ENCODE data around the gene SLC12A9.

DNA sequence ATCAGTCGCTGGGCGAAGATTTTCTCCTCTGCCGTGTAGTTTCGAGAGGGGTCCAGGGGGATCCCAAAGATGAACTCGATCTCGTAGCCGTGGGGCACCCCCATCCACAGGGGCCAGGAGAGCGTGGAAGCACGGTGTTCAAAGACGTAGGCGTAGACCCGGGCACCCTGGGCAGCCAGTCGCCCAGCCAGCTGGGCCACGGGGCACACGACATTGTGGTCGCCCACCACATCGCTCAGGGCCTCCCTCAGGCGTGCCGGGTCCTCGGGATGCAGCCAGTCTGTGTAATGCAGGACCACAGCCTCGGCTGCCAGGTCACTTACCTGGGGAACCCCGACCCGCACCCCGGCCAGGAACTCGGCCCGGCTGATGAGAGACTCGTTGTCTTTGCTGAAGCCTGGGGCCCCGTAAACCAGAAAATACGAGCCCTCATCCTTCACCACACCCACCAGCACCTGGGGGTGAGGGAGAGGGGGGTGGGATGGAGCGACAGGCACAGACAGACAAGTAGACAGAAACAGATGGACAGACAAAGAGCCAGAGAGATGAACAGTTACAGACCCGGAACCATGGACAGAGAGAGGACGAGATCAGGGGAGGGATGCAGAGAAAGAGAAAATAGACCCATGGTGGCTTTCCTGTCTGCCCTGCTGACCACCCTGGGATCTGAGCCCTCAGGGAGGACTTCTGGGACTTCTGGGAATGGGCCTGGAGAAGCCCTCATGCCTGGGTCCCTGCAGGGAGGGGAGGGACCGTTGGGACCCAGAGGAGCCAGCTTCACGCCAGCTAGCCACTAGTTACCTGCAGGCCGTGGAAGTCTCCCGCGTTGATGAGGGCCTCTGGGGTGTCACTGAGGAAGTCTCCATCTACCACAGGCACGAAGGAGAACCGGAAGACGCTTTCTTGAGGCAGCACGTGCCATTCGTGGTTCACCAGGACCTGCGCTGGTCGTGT, 40.1 kb downstream of the SLC12A9 start:
- TF ChIP-seq EZH2phosphoT487 (IDR thresholded peaks at IDR 0.05; ENCODE audit: unreplicated experiment) (no peak), ZNF114 (CRISPR knock-in tag; IDR thresholded peaks at IDR 0.05) (no peak), EZH2 (IDR thresholded peaks at IDR 0.05; ENCODE audit: low read depth, unreplicated experiment) (no peak), STAT1 (IDR thresholded peaks at IDR 0.05; ENCODE audit: unreplicated experiment) (no peak), ZNF331 (CRISPR knock-in tag; IDR thresholded peaks at IDR 0.05; ENCODE audit: low read depth) (no peak), POLR2AphosphoS5 (IDR thresholded peaks at IDR 0.05; ENCODE audit: low read depth) (no peak), JUNB (IDR thresholded peaks at IDR 0.05; ENCODE audit: unreplicated experiment) (no peak), NANOG (IDR thresholded peaks at IDR 0.05; ENCODE audit: borderline replicate concordance) (no peak), CREB1 (CRISPR knock-in tag; IDR thresholded peaks at IDR 0.05; ENCODE audit: low read depth) (no peak)
- TF ChIP-seq, protein P1, sequence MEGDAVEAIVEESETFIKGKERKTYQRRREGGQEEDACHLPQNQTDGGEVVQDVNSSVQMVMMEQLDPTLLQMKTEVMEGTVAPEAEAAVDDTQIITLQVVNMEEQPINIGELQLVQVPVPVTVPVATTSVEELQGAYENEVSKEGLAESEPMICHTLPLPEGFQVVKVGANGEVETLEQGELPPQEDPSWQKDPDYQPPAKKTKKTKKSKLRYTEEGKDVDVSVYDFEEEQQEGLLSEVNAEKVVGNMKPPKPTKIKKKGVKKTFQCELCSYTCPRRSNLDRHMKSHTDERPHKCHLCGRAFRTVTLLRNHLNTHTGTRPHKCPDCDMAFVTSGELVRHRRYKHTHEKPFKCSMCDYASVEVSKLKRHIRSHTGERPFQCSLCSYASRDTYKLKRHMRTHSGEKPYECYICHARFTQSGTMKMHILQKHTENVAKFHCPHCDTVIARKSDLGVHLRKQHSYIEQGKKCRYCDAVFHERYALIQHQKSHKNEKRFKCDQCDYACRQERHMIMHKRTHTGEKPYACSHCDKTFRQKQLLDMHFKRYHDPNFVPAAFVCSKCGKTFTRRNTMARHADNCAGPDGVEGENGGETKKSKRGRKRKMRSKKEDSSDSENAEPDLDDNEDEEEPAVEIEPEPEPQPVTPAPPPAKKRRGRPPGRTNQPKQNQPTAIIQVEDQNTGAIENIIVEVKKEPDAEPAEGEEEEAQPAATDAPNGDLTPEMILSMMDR (conservative IDR thresholded peaks at IDR 0.05; ENCODE audit: low read depth in 2 of 2) = no peak
- TF ChIP-seq, protein P2, sequence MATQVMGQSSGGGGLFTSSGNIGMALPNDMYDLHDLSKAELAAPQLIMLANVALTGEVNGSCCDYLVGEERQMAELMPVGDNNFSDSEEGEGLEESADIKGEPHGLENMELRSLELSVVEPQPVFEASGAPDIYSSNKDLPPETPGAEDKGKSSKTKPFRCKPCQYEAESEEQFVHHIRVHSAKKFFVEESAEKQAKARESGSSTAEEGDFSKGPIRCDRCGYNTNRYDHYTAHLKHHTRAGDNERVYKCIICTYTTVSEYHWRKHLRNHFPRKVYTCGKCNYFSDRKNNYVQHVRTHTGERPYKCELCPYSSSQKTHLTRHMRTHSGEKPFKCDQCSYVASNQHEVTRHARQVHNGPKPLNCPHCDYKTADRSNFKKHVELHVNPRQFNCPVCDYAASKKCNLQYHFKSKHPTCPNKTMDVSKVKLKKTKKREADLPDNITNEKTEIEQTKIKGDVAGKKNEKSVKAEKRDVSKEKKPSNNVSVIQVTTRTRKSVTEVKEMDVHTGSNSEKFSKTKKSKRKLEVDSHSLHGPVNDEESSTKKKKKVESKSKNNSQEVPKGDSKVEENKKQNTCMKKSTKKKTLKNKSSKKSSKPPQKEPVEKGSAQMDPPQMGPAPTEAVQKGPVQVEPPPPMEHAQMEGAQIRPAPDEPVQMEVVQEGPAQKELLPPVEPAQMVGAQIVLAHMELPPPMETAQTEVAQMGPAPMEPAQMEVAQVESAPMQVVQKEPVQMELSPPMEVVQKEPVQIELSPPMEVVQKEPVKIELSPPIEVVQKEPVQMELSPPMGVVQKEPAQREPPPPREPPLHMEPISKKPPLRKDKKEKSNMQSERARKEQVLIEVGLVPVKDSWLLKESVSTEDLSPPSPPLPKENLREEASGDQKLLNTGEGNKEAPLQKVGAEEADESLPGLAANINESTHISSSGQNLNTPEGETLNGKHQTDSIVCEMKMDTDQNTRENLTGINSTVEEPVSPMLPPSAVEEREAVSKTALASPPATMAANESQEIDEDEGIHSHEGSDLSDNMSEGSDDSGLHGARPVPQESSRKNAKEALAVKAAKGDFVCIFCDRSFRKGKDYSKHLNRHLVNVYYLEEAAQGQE (IDR thresholded peaks at IDR 0.05; ENCODE audit: unreplicated experiment) = no peak
- TF ChIP-seq, protein P3, sequence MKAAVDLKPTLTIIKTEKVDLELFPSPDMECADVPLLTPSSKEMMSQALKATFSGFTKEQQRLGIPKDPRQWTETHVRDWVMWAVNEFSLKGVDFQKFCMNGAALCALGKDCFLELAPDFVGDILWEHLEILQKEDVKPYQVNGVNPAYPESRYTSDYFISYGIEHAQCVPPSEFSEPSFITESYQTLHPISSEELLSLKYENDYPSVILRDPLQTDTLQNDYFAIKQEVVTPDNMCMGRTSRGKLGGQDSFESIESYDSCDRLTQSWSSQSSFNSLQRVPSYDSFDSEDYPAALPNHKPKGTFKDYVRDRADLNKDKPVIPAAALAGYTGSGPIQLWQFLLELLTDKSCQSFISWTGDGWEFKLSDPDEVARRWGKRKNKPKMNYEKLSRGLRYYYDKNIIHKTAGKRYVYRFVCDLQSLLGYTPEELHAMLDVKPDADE (IDR thresholded peaks at IDR 0.05) = no peak

Data from GM23338 (cell line).